ENCODE data around the gene AQP10. TPM values are rescaled to one million over a fixed set of nuclear protein-coding genes. Genes with fewer than 3 reads are reported as not detected.
"Not testable (repeated sequence)": the region's sequence is repeated elsewhere in the genome, so short reads cannot be mapped to it uniquely, and the experiment has no call there.

Gene AQP10
- total and polyA plus RNA-seq, 5 experiments from 2014 or later, result not detected

- not testable (repeated sequence) for H3K9me3 Mint-ChIP-seq, H3K36me3 Mint-ChIP-seq, H3K4me3 Mint-ChIP-seq, ATAC-seq, H3K27me3 Mint-ChIP-seq, DNase-seq, H3K4me1 Mint-ChIP-seq
- peak overlapping the region in 1 of 10 donors; percentile 59 for H3K27ac Mint-ChIP-seq
- POLR2A ChIA-PET, result interaction anchor here (0.6 kb wide), 1 partner anchor 18 kb away, joined by 3 read pairs; no protein-coding TSS in a partner anchor
Observed at GRCh38 chr1:154307670-154308270, 13.1 kb upstream of the AQP10 start.

GRCh38 chr1:154309136-154309535 lies 11.8 kb upstream of the AQP10 start:
- H3K27ac Mint-ChIP-seq, result peak overlapping the region in 1 of 10 donors; percentile 59
- H3K9me3 Mint-ChIP-seq, ATAC-seq, H3K36me3 Mint-ChIP-seq, H3K4me1 Mint-ChIP-seq, DNase-seq, H3K27me3 Mint-ChIP-seq, H3K4me3 Mint-ChIP-seq: not testable (repeated sequence)
- POLR2A ChIA-PET, result interaction anchor here (0.6 kb wide), 1 partner anchor 94 kb away, joined by 9 read pairs; no protein-coding TSS in a partner anchor

- H3K9me3 Mint-ChIP-seq, result peaks cover 0 to 12% (median under 1%) of the 10 kb centered on the region in 9 donors
- H3K4me3 Mint-ChIP-seq, DNase-seq, H3K27me3 Mint-ChIP-seq, POLR2A ChIA-PET, H3K27ac Mint-ChIP-seq, H3K4me1 Mint-ChIP-seq, ATAC-seq, H3K36me3 Mint-ChIP-seq: not testable (repeated sequence)
Observed at GRCh38 chr1:154312229-154313065, 8.4 kb upstream of the AQP10 start.

DNA sequence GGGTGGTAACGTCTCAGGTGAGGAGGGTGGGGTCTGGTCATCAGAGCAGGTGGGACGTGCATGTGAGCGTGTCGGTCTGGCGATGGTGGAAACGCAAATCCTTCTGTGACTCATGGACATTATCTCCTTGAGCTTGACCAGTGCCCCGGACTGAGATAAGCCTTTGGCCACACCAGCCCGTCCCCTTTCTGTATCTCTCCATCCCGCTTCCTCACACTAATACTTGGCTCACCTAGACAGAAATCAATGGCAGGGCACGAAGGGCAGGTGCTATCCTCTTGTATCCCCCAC lies 7.9 kb upstream of the AQP10 start:
- DNase-seq (no peak), ATAC-seq (no peak)
- peaks cover 0 to 16% (median 1%) of the 10 kb centered on the region in 9 donors for H3K9me3 Mint-ChIP-seq
- H3K4me1 Mint-ChIP-seq, result peaks cover 0 to 1% (median 0%) of the 10 kb centered on the region in 4 donors
- no peak overlapping the region for H3K27ac Mint-ChIP-seq
- H3K4me3 Mint-ChIP-seq, result no peak overlapping the region
- peaks cover 0 to 6% (median 0%) of the 10 kb centered on the region in 3 donors for H3K36me3 Mint-ChIP-seq
- peaks cover 0 to 2% (median 0%) of the 10 kb centered on the region in 5 donors for H3K27me3 Mint-ChIP-seq
- POLR2A ChIA-PET, result no interaction called here

DNA sequence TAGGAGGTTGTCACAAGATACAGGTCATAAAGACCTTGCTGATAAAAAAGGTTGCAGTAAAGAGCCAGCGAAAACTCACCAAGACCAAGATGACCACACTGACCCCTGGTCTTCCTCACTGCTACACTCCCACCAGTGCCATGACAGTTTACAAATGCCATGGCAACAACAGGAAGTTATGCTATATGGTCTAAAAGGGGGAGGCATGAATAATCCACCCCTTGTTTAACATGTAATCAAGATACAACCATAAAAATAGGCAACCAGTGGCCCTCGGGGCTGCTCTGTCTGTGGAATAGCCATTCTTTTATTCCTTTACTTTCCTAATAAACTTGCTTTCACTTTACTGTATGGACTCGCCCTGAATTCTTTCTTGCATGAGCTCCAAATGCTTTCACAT lies 6.7 kb upstream of the AQP10 start:
- H3K27me3 Mint-ChIP-seq, H3K4me1 Mint-ChIP-seq, POLR2A ChIA-PET, ATAC-seq, H3K36me3 Mint-ChIP-seq, DNase-seq, H3K27ac Mint-ChIP-seq, H3K4me3 Mint-ChIP-seq: not testable (repeated sequence)
- peaks cover 0 to 16% (median 1%) of the 10 kb centered on the region in 9 donors for H3K9me3 Mint-ChIP-seq

GRCh38 chr1:154316704-154317103 lies 4.2 kb upstream of the AQP10 start:
- Mint-ChIP-seq H3K27me3 (peaks cover 0 to 11% (median 2%) of the 10 kb centered on the region in 5 donors), H3K4me1 (no peaks in the 10 kb centered on the region), H3K36me3 (peaks cover 0 to 6% (median 0%) of the 10 kb centered on the region in 3 donors), H3K27ac (no peak overlapping the region), H3K9me3 (peaks cover 0 to 16% (median 1%) of the 10 kb centered on the region in 9 donors), H3K4me3 (no peak overlapping the region)
- DNase-seq, result no peak
- ATAC-seq, result no peak
- POLR2A ChIA-PET, result no interaction called here

GRCh38 chr1:154318386-154318785 lies 2.5 kb upstream of the AQP10 start:
- no peak overlapping the region for H3K4me3 Mint-ChIP-seq
- no peak for DNase-seq
- peaks cover 0 to 2% (median 0%) of the 10 kb centered on the region in 4 donors for H3K4me1 Mint-ChIP-seq
- H3K9me3 Mint-ChIP-seq, result peaks cover 0 to 16% (median 1%) of the 10 kb centered on the region in 9 donors
- POLR2A ChIA-PET, result no interaction called here
- ATAC-seq, result no peak
- H3K36me3 Mint-ChIP-seq, result peaks cover 0 to 6% (median 0%) of the 10 kb centered on the region in 3 donors
- peaks cover 0 to 9% (median 0%) of the 10 kb centered on the region in 5 donors for H3K27me3 Mint-ChIP-seq
- no peak overlapping the region for H3K27ac Mint-ChIP-seq

DNA sequence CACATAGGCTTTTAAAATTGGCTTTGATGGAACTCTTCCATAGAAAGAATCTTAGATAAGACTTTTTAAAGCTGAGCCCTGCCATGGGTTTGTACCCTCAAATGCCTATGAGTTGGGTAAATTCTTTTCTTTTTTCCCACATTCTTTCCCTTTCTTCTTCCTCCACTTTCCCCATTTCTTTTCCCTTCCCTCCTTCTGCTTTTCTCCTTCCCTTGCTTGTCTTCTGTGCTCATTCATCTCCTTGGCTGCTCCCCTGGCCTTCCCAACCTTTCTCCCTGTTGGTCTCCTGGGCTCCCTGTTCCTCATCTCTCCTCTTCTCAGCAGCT lies 679 bp downstream of the AQP10 start:
- H3K4me1 Mint-ChIP-seq, result peaks cover 4 to 20% (median 18%) of the 10 kb centered on the region in 4 donors
- DNase-seq, H3K36me3 Mint-ChIP-seq, H3K27ac Mint-ChIP-seq, H3K27me3 Mint-ChIP-seq, ATAC-seq: not testable (repeated sequence)
- H3K4me3 Mint-ChIP-seq, result peak overlapping the region in 1 of 10 donors; percentile 52
- POLR2A ChIA-PET, result interaction anchor here (8.7 kb wide), 1 partner anchor 15 kb away, joined by 103 read pairs; no protein-coding TSS in a partner anchor
- H3K9me3 Mint-ChIP-seq, result peaks cover 0 to 13% (median 1%) of the 10 kb centered on the region in 9 donors

DNA sequence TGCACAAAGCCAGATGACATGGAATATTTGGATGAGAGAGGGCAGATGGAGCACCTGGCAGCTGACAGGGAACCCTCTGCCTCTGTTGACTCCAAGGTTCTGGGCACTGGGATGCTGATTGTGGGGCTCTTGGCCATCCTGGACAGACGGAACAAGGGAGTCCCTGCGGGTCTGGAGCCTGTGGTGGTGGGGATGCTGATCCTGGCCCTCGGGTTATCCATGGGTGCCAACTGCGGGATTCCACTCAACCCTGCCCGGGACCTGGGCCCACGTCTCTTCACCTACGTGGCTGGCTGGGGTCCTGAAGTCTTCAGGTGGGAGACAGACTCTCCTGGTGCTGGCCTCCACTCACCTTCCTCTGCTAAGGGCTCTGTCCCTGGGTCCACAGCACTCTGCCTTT lies 2.6 kb downstream of the AQP10 start:
- Mint-ChIP-seq H3K36me3 (no peaks in the 10 kb centered on the region), H3K27ac (peak overlapping the region in 5 of 10 donors; percentile 81 to 98 (median 85)), H3K4me3 (peak overlapping the region in 3 of 10 donors; percentile 14 to 97 (median 34)), H3K4me1 (peaks cover 16 to 39% (median 35%) of the 10 kb centered on the region in 4 donors), H3K27me3 (peaks cover 0 to 5% (median 0%) of the 10 kb centered on the region in 5 donors), H3K9me3 (no peaks in the 10 kb centered on the region)
- ATAC-seq (no peak), DNase-seq (no peak)
- POLR2A ChIA-PET, result interaction anchor here (8.7 to 15.4 kb wide), 2 partner anchors 13 to 24 kb away, joined by 103 to 358 read pairs; no protein-coding TSS in a partner anchor

DNA sequence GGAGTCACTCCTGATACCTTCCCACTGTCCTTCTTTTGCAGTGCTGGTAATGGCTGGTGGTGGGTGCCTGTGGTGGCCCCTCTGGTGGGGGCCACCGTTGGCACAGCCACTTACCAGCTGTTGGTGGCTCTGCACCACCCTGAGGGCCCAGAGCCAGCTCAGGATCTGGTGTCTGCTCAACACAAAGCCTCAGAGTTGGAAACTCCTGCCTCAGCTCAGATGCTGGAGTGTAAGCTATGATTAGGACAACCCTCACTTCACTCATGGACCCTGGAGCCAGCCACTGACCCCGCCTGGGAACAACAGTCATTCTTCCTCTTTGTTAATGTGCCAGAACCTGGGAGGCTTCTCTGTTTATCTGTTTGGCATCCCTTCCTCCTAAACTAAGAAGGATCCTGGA lies 3.3 kb downstream of the AQP10 start:
- ATAC-seq (no peak), DNase-seq (no peak)
- peak overlapping the region; percentile 86 to 98 (median 95) for H3K4me3 Mint-ChIP-seq
- H3K4me1 Mint-ChIP-seq, result peaks cover 18 to 42% (median 39%) of the 10 kb centered on the region in 4 donors
- peak overlapping the region; percentile 81 to 98 (median 89) for H3K27ac Mint-ChIP-seq
- POLR2A ChIA-PET, result interaction anchor here (1.0 to 15.4 kb wide), 5 partner anchors 12 to 330 kb away, joined by 3 to 358 read pairs (median 6); partner anchors contain the start of gene UBAP2L
- H3K9me3 Mint-ChIP-seq, result no peaks in the 10 kb centered on the region
- peaks cover 0 to 5% (median 0%) of the 10 kb centered on the region in 5 donors for H3K27me3 Mint-ChIP-seq
- no peaks in the 10 kb centered on the region for H3K36me3 Mint-ChIP-seq

GRCh38 chr1:154324669-154325582 lies 4.0 kb downstream of the AQP10 start, which contains the start of gene ATP8B2:
Gene ATP8B2 (plus strand): TSS chr1:154325525. CDS start chr1:154328142, 2,617 bp downstream.
- Mint-ChIP-seq H3K9me3 (no peaks in the 10 kb centered on the region), H3K4me1 (peaks cover 23 to 49% (median 46%) of the 10 kb centered on the region in 4 donors), H3K27me3 (peaks cover 0 to 3% (median 0%) of the 10 kb centered on the region in 5 donors), H3K36me3 (peaks cover 0 to 3% (median 0%) of the 10 kb centered on the region in 3 donors), H3K4me3 (peak within 1 kb of the TSS; percentile 86 to 99 (median 95)), H3K27ac (peak within 1 kb of the TSS; percentile 84 to 98 (median 94))
- DNase-seq (peak; percentile 72 to 91 (median 82)), ATAC-seq (peak; percentile 48 to 54)
- POLR2A ChIA-PET, result interaction anchor here (0.7 to 15.4 kb wide), 9 partner anchors 11 to 335 kb away, joined by 3 to 358 read pairs (median 6); partner anchors contain the start of genes HAX1 and UBAP2L
